HepG2 (cell line): ENCODE data around the gene PALM. TPM values are rescaled to one million over a fixed set of nuclear protein-coding genes. Genes with fewer than 3 reads are reported as not detected.

Experiments used
- ASH2L ChIP-seq: fragments of 300-600, 200-600 bp; sonication (generic); IDR thresholded peaks from 2 replicates; pipeline ENCODE4 v1.7.0; 2017; ENCODE audit warnings: low read depth, mild to moderate bottlenecking, moderate library complexity, mixed read lengths, low read length; ENCODE audit not compliant: insufficient read length
- CBFB ChIP-seq: sonication (generic); formaldehyde crosslinking; IDR thresholded peaks from 2 replicates; pipeline ENCODE4 v1.4.0; 2020; ENCODE audit warnings: missing genetic modification reagents
- EEA1 ChIP-seq: sonication (generic); formaldehyde crosslinking; IDR thresholded peaks from 2 replicates; pipeline ENCODE4 v1.5.1; 2020; ENCODE audit warnings: mild to moderate bottlenecking, missing genetic modification reagents, borderline replicate concordance
- GTF2F1 ChIP-seq: fragments of 150-350 bp; IDR thresholded peaks from 2 replicates; pipeline ENCODE4 v1.6.1; 2014; ENCODE audit warnings: low read length
- HDAC6 ChIP-seq: fragments of 200-600 bp; sonication (generic); IDR thresholded peaks from 2 replicates; pipeline ENCODE4 v1.7.0; 2017; ENCODE audit warnings: mild to moderate bottlenecking, antibody characterized with exemption, low read length, low read depth
- HNRNPL ChIP-seq: fragments of 200-400 bp; formaldehyde crosslinking; IDR thresholded peaks from 2 replicates; pipeline ENCODE4 v1.6.1; 2017; ENCODE audit warnings: mild to moderate bottlenecking, low read depth, low read length
- KDM2A ChIP-seq: sonication (generic); formaldehyde crosslinking; IDR thresholded peaks from 2 replicates; pipeline ENCODE4 v1.4.0; 2020; ENCODE audit warnings: low read depth, missing genetic modification reagents, borderline replicate concordance
- MEIS1 ChIP-seq: sonication (generic); formaldehyde crosslinking; IDR thresholded peaks from 2 replicates; pipeline ENCODE4 v1.9.0; 2021; ENCODE audit warnings: mild to moderate bottlenecking, missing genetic modification reagents, moderate library complexity, borderline replicate concordance
- NFE2L2 ChIP-seq: fragments of 150-350 bp; IDR thresholded peaks from 2 replicates; pipeline ENCODE4 v1.6.1; 2014; ENCODE audit warnings: low read length
- SAP130 ChIP-seq: IDR thresholded peaks from 2 replicates; pipeline ENCODE4 v1.6.1; 2016; ENCODE audit warnings: low read depth
- TAF1 ChIP-seq: sonication (generic); formaldehyde crosslinking; IDR thresholded peaks from 2 replicates; pipeline ENCODE4 v1.4.0; 2020; ENCODE audit warnings: missing genetic modification reagents
- ZBTB7B ChIP-seq: sonication (generic); formaldehyde crosslinking; IDR thresholded peaks from 2 replicates; pipeline ENCODE4 v1.4.0; 2020; ENCODE audit warnings: missing genetic modification reagents
- ZKSCAN1 ChIP-seq: fragments of 150-350 bp; IDR thresholded peaks from 2 replicates; pipeline ENCODE4 v1.6.1; 2014; ENCODE audit warnings: low read length
- ZNF138 ChIP-seq: sonication (generic); formaldehyde crosslinking; IDR thresholded peaks from 2 replicates; pipeline ENCODE4 v1.5.0; 2020; ENCODE audit warnings: mild to moderate bottlenecking, low read depth, missing genetic modification reagents
- ZNF230 ChIP-seq: sonication (generic); formaldehyde crosslinking; IDR thresholded peaks from 2 replicates; pipeline ENCODE4 v1.4.0; 2020; ENCODE audit warnings: mild to moderate bottlenecking, missing genetic modification reagents
- ZNF619 ChIP-seq: sonication (generic); formaldehyde crosslinking; IDR thresholded peaks from 2 replicates; pipeline ENCODE4 v1.4.0; 2020; ENCODE audit warnings: mild to moderate bottlenecking, missing genetic modification reagents
- ZNF780A ChIP-seq: sonication (generic); formaldehyde crosslinking; IDR thresholded peaks from 2 replicates; pipeline ENCODE4 v1.8.0; 2022; ENCODE audit warnings: mild to moderate bottlenecking, missing genetic modification reagents, moderate library complexity
- polyA plus RNA-seq, 8 experiments: library from polyadenylated mRNA; depleted of rRNA in 3 of 8; stranded (reverse) in 7 of 8; unstranded in 1 of 8; fragments of >200 nt; fragmentation: Illumina TruSeq in 4 of 8; extraction: Trizol in 4 of 8; gene quantifications; 2 replicates each; pipeline versions ENCODE4 v1.2.1 to v1.2.3, GENCODE V29; 2011 to 2016; ENCODE audit warnings: low read depth in 4 of 8, missing spikeins in 1 of 8, mixed read lengths in 1 of 8; ENCODE audit not compliant: insufficient read depth in 1 of 8
- total RNA-seq, 5 experiments: library from RNA; depleted of rRNA; stranded (reverse); fragments of >200 nt; fragmentation: Illumina TruSeq; extraction: Trizol; gene quantifications; 2 replicates each; pipeline ENCODE4 v1.2.3, GENCODE V29; 2016; ENCODE audit warnings: low read depth in 1 of 5
- TF ChIP-seq, protein P1 (sequence below): sonication (generic); formaldehyde crosslinking; IDR thresholded peaks from 2 replicates; pipeline ENCODE4 v1.4.0; 2020; ENCODE audit warnings: mild to moderate bottlenecking, missing genetic modification reagents
- TF ChIP-seq, protein P2 (sequence below): sonication (generic); formaldehyde crosslinking; IDR thresholded peaks from 2 replicates; pipeline ENCODE4 v1.4.0; 2020; ENCODE audit warnings: missing genetic modification reagents
- TF ChIP-seq, protein P3 (sequence below): sonication (generic); formaldehyde crosslinking; conservative IDR thresholded peaks from 2 replicates; pipeline ENCODE4 v1.4.0; 2020; ENCODE audit warnings: missing genetic modification reagents

Gene PALM
- total and polyA plus RNA-seq, 2 of the 13 experiments (the other 11 are each of a cell fraction or from before 2014, with no cell fraction given), result 4.0 to 9.7 TPM

DNA sequence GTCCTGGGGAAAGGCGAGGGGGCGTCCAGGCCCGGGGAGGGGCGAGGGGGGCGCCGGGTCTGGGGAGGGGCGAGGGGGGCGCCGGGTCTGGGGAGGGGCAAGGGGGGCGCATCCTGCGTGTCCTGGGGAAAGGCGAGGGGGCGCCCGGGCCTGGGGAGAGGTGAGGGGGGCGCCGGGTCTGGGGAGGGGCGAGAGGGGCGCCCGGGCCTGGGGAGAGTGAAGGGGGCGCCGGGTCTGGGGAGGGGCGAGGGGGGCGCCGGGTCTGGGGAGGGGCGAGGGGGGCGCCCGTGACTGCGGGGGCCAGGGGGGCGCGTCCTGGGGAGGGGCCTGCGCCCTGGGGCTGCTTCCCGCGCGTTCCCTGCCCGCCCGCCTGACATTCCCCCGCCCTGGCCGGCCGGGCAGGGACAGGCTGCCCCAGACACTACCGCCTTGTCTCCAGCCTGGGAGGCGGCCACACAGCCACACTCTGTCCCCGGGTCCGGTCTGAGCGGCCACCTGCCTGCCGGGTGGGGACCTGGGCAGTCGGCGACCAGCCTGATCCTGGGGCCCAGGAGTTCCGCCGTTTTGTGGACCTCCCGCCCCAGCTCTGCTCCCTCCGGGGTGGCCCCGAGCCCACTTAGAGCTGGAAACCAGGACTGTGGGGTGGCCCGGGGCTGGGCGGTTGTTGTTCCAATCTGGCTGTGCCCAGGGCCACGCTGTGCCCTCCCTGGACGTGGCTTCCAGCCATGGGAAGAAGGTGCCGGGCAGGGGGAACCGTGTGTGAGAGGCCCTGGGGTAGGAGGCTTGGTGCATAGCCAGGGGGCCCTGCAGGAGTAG, 11.8 kb downstream of the PALM start (continued):
- no peak for TF ChIP-seq EEA1 (CRISPR knock-in tag)
- no peak for TF ChIP-seq NFE2L2
- TF ChIP-seq, protein P1, sequence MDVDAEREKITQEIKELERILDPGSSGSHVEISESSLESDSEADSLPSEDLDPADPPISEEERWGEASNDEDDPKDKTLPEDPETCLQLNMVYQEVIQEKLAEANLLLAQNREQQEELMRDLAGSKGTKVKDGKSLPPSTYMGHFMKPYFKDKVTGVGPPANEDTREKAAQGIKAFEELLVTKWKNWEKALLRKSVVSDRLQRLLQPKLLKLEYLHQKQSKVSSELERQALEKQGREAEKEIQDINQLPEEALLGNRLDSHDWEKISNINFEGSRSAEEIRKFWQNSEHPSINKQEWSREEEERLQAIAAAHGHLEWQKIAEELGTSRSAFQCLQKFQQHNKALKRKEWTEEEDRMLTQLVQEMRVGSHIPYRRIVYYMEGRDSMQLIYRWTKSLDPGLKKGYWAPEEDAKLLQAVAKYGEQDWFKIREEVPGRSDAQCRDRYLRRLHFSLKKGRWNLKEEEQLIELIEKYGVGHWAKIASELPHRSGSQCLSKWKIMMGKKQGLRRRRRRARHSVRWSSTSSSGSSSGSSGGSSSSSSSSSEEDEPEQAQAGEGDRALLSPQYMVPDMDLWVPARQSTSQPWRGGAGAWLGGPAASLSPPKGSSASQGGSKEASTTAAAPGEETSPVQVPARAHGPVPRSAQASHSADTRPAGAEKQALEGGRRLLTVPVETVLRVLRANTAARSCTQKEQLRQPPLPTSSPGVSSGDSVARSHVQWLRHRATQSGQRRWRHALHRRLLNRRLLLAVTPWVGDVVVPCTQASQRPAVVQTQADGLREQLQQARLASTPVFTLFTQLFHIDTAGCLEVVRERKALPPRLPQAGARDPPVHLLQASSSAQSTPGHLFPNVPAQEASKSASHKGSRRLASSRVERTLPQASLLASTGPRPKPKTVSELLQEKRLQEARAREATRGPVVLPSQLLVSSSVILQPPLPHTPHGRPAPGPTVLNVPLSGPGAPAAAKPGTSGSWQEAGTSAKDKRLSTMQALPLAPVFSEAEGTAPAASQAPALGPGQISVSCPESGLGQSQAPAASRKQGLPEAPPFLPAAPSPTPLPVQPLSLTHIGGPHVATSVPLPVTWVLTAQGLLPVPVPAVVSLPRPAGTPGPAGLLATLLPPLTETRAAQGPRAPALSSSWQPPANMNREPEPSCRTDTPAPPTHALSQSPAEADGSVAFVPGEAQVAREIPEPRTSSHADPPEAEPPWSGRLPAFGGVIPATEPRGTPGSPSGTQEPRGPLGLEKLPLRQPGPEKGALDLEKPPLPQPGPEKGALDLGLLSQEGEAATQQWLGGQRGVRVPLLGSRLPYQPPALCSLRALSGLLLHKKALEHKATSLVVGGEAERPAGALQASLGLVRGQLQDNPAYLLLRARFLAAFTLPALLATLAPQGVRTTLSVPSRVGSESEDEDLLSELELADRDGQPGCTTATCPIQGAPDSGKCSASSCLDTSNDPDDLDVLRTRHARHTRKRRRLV, result no peak
- TF ChIP-seq, protein P2, sequence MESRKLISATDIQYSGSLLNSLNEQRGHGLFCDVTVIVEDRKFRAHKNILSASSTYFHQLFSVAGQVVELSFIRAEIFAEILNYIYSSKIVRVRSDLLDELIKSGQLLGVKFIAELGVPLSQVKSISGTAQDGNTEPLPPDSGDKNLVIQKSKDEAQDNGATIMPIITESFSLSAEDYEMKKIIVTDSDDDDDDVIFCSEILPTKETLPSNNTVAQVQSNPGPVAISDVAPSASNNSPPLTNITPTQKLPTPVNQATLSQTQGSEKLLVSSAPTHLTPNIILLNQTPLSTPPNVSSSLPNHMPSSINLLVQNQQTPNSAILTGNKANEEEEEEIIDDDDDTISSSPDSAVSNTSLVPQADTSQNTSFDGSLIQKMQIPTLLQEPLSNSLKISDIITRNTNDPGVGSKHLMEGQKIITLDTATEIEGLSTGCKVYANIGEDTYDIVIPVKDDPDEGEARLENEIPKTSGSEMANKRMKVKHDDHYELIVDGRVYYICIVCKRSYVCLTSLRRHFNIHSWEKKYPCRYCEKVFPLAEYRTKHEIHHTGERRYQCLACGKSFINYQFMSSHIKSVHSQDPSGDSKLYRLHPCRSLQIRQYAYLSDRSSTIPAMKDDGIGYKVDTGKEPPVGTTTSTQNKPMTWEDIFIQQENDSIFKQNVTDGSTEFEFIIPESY (CRISPR knock-in tag), result peak; percentile 5; the same call in 1 of the 2 replicates
- TF ChIP-seq MEIS1 (CRISPR knock-in tag), result no peak
- no peak for TF ChIP-seq ZKSCAN1
- TF ChIP-seq GTF2F1, result no peak
- 0 out of 2 replicates have a peak, but pooled peaks have one; percentile 41 for TF ChIP-seq KDM2A
- no peak for TF ChIP-seq ZNF230 (CRISPR knock-in tag)
- no peak for TF ChIP-seq HDAC6
- TF ChIP-seq HNRNPL, result peak; percentile 83
- no peak for TF ChIP-seq ZNF780A (CRISPR knock-in tag)
- TF ChIP-seq, protein P3, sequence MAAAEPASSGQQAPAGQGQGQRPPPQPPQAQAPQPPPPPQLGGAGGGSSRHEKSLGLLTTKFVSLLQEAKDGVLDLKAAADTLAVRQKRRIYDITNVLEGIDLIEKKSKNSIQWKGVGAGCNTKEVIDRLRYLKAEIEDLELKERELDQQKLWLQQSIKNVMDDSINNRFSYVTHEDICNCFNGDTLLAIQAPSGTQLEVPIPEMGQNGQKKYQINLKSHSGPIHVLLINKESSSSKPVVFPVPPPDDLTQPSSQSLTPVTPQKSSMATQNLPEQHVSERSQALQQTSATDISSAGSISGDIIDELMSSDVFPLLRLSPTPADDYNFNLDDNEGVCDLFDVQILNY (CRISPR knock-in tag), result no peak
- TF ChIP-seq TAF1 (CRISPR knock-in tag), result peak; percentile 35; the same call in 1 of the 2 replicates
- peak; percentile 39; the same call in 1 of the 2 replicates for TF ChIP-seq SAP130
- TF ChIP-seq CBFB (CRISPR knock-in tag), result no peak
- peak; percentile 34; the same call in 1 of the 2 replicates for TF ChIP-seq ZBTB7B
- TF ChIP-seq ZNF138 (CRISPR knock-in tag), result no peak
- no peak for TF ChIP-seq ASH2L
- no peak for TF ChIP-seq ZNF619 (CRISPR knock-in tag)
